ENCODE results near the gene MVK.

The MVK gene

GRCh38 chr12:109547286-109547685, 26.3 kb upstream of the MVK start:
- no peak for DNase-seq

- DNase-seq: no peak
These were observed 25.3 kb upstream of the MVK start for GRCh38 chr12:109548258-109548657.

GRCh38 chr12:109549613-109550270, 23.9 kb upstream of the MVK start:
- no peak for DNase-seq

GRCh38 chr12:109550281-109550680, 23.3 kb upstream of the MVK start:
- no peak for DNase-seq

GRCh38 chr12:109551108-109551507, 22.5 kb upstream of the MVK start:
- DNase-seq: no peak

GRCh38 chr12:109552971-109553370, 20.6 kb upstream of the MVK start:
- DNase-seq: no peak

GRCh38 chr12:109553483-109553882, 20.1 kb upstream of the MVK start:
- DNase-seq: no peak

GRCh38 chr12:109553906-109554500, 19.6 kb upstream of the MVK start:
- no peak for DNase-seq

GRCh38 chr12:109554761-109555160, 18.8 kb upstream of the MVK start:
- DNase-seq: no peak

- no peak for DNase-seq
These were observed 17.9 kb upstream of the MVK start for GRCh38 chr12:109555431-109556315.

GRCh38 chr12:109557200-109557599, 16.4 kb upstream of the MVK start:
- DNase-seq: no peak

GRCh38 chr12:109557805-109558204, 15.8 kb upstream of the MVK start:
- DNase-seq: no peak

- no peak for DNase-seq
These were observed 15.0 kb upstream of the MVK start for GRCh38 chr12:109558374-109559199.

- no peak for DNase-seq
These were observed 14.4 kb upstream of the MVK start for GRCh38 chr12:109559200-109559505.

GRCh38 chr12:109559601-109560000, 14.0 kb upstream of the MVK start:
- no peak for DNase-seq

GRCh38 chr12:109560867-109561710, 12.5 kb upstream of the MVK start:
- DNase-seq: no peak

GRCh38 chr12:109561711-109562030, 11.9 kb upstream of the MVK start:
- DNase-seq: no peak

- DNase-seq: no peak
These were observed 10.7 kb upstream of the MVK start for GRCh38 chr12:109562871-109563270.

GRCh38 chr12:109563291-109564284, 10.0 kb upstream of the MVK start:
- DNase-seq: no peak

- DNase-seq: no peak
These were observed 7.2 kb upstream of the MVK start for GRCh38 chr12:109566424-109566823.

- DNase-seq: no peak
These were observed 6.3 kb upstream of the MVK start for GRCh38 chr12:109567296-109567695.

All from NCI-H748 treated with DMSO at 0.1 percent for 48 hours (cell line).